Brain microvascular endothelial cell (primary cell): Measurements from ENCODE around the gene UTP3.
A peak's percentile ranks its signal among the peaks of the same experiment; 100 is the strongest.
"Not testable (repeated sequence)": the region's sequence is repeated elsewhere in the genome, so short reads cannot be mapped to it uniquely, and the experiment has no call there.

Experiments
- DNase-seq: peaks from one replicate; pipeline ENCODE4 v3.0.0-alpha.2; 2020
- H3K27ac ChIP-seq: fragments of 250-450 bp; sonication (Bioruptor Pico); 2 replicates; pipeline ENCODE4 v1.5.1; 2020; ENCODE audit warnings: mild to moderate bottlenecking, moderate library complexity
- H3K27me3 ChIP-seq: fragments of 250-450 bp; sonication (Bioruptor Pico); replicated peaks from 2 replicates; pipeline ENCODE4 v1.5.1; 2020; ENCODE audit warnings: mild to moderate bottlenecking
- H3K36me3 ChIP-seq: fragments of 250-450 bp; sonication (Bioruptor Pico); replicated peaks from 2 replicates; pipeline ENCODE4 v1.5.1; 2020; ENCODE audit warnings: mild to moderate bottlenecking
- H3K4me3 ChIP-seq: 2 replicates; pipeline ENCODE4 v1.5.1; 2011; ENCODE audit warnings: low read depth, mild to moderate bottlenecking, control low read depth, low read length, moderate library complexity
- CTCF ChIP-seq: IDR thresholded peaks from 2 replicates; pipeline ENCODE4 v1.5.1; 2011; ENCODE audit warnings: low read depth, mild to moderate bottlenecking, moderate library complexity, low read length, control low read depth, inconsistent platforms; ENCODE audit errors: missing control alignments
- in situ Hi-C: cut with HindIII; loops from 2 replicates; pipeline ENCODE4 v1.10.0; 2017; ENCODE audit warnings: low sequenced_read_pairs, low pct_ligation_motif_present

UTP3 gene

DNA sequence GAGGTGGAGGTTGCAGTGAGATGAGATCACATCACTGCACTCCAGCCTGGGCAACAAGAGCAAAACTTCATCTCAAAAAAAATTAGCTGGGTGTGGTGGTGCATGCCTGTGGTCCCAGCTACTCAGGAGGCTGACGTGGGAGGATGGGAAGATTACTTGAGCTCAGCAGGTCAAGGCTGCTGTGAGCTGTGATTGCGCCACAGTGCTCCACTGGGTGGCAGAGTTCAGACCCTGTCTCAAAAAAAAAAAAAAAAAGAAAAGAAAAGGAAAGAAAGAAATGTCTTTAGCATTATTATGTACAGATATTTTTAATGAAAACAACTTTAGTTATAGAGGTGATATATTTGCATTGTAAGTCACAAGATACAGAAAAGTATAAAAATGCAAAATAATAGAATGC lies 47.6 kb downstream of the UTP3 start:
- peak overlapping the region; percentile 76 for H3K27ac ChIP-seq
- H3K4me3 ChIP-seq, in situ Hi-C loops, H3K27me3 ChIP-seq, H3K36me3 ChIP-seq: not testable (repeated sequence)
- peak; percentile 75 for DNase-seq
- peak; percentile 28 for TF ChIP-seq CTCF

GRCh38 chr4:70737006-70737405 lies 48.7 kb downstream of the UTP3 start:
- H3K27ac ChIP-seq: no peak overlapping the region
- DNase-seq: no peak
- TF ChIP-seq CTCF: no peak
- in situ Hi-C loops: no loop called here
- no peaks in the 10 kb centered on the region for H3K36me3 ChIP-seq
- H3K4me3 ChIP-seq: no peak overlapping the region
- H3K27me3 ChIP-seq: no peaks in the 10 kb centered on the region

DNA sequence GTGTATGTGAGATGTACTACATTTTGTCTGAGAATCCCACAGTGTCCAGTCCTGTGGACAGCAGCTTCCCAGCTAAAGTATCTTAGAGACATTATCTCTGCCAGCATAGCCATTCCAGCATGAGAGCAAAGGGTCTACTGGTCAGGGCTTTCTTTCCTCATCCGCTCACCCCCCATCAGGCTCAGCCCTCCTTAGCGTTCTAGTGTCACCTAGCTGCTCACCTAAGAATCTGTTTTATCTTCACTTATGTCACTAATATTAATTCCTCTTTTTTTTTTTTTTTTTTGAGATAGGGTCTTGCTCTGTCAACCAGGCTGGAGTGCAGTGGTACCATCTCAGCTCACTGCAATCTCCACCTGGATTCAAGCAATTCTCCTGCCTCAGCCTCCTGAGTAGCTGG lies 49.1 kb downstream of the UTP3 start:
- Histone ChIP-seq H3K27ac (no peak overlapping the region), H3K27me3 (no peaks in the 10 kb centered on the region), H3K4me3 (no peak overlapping the region), H3K36me3 (no peaks in the 10 kb centered on the region)
- no peak for DNase-seq
- in situ Hi-C loops: no loop called here
- no peak for TF ChIP-seq CTCF

DNA sequence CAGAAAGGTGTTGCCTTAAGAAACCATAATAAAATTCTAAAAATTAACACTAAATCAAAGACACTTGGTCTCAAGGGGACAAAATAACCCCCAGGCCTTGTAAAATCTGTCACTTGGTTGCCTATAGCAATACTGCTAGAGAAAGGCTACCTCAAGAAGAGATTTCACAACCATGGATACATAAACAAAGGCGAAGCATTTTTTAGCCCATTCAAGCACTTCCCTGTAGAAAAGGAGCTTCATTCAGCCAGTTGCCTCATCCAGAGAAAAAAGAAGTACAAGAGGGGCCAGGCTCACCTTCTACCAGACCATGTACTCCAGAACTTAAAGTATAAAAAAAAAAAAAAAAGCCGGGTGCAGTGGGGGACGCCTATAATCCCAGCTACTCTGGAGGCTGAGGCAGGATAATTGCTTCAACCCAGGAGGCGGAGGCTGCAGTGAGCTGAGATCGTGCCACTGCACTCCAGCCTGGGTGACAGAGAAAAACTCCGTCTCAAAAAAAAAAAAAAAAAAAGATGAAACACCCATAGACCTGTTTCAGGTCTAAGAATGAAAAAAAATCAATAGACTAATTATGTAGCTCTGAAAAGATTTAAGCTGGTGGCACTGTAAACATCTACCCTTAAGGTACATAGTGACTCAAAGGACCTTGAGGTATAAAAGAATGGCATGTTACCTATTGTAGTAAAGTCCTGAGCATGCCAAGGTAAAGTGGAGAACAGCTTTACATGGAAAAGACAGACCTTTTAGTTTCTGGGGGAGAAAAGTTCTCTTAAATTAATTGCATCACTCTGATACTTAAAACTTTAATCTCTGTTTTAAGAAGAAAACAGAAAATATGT lies 51.4 kb downstream of the UTP3 start:
- Histone ChIP-seq H3K27me3 (no peaks in the 10 kb centered on the region), H3K27ac (no peak overlapping the region), H3K4me3 (no peak overlapping the region), H3K36me3 (no peaks in the 10 kb centered on the region)
- no peak for TF ChIP-seq CTCF
- in situ Hi-C loops: no loop called here
- DNase-seq: no peak
